HG03432 (cell line): Measurements from ENCODE around the gene ARHGAP6.
A peak's percentile ranks its signal among the peaks of the same experiment; 100 is the strongest.
"Not testable (repeated sequence)": the region's sequence is repeated elsewhere in the genome, so short reads cannot be mapped to it uniquely, and the experiment has no call there.

Experiments
- ATAC-seq: cut with Tn5 transposase; IDR thresholded peaks from one replicate; pipeline ENCODE4 v1.9.1; 2021; ENCODE audit warnings: mild to moderate bottlenecking, moderate library complexity; ENCODE audit not compliant: unreplicated experiment

ARHGAP6 gene

DNA sequence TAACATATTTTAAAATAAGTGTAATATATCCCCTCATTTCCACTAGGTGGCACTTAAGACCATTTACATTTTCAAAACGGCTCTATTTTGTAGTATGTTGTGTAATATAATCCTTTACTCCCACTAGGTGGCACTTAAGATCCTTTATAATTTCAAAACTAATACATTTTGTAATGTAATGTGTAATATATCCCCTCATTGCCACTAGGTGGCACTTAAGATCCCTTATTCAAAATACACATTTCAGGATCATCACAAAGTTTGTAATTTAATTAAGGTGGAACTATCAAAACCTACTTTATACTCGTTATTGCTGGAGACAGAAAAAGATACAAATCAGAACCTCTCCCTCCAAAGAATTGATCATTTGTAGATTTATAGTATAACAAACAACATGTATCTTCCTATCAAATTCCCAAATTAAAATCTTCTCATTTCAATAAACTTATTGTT lies 132.5 kb downstream of the ARHGAP6 start:
- peak; percentile 83 for ATAC-seq

DNA sequence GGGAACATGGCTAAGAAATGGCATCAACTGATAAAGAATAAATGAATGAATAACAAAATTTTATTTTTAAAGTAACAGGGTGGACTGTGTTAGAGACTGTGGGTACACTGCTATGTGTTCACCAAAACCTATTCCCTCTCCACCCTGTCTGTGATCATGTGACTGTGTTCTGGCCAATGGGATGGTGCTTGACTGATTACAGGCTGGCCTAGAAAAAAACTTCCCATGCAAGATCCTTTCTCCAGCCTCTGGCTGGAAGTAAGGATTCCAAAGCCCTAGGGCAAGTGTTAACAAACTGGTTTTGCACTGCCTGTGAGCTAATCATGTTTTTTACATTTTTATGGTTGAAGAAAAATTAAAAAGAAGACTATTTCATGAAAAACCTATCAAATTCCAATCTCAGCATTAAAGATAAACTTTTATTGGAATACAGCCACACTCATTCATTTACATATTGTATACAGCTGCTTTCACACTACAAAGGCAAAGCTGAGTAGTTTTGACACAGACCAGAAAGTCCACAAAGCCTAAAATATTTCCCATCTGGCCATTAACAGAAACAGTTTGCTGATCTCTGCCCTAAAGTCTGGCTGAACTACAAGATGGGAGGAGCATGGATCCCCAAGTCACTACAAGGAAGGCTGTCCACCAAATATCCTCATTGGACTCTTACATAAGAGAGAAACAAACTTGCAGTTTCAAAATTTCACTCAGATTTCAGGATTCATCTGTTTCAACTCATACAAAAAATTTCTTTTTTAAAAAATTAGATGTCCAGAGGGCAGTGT lies 133.2 kb downstream of the ARHGAP6 start:
- ATAC-seq = no peak

DNA sequence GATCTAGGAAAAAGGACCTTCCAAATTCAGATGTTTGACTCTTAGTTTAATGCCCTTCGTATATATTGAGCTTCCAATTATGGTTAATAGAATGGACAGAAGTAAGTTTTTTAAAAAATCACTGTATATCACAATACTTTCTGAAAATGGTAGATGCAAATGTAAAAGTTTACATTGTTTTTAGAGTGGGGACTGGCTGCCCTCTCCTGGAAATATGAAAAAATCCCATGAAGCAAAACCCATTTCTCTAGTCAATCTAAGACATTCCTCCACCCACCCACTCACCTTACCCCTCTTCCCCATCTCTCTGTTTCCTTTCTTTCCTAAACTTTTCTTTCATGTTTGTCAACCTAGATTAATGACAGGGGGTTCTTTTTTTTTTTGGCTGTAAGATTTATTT lies 134.5 kb downstream of the ARHGAP6 start:
- ATAC-seq = no peak

DNA sequence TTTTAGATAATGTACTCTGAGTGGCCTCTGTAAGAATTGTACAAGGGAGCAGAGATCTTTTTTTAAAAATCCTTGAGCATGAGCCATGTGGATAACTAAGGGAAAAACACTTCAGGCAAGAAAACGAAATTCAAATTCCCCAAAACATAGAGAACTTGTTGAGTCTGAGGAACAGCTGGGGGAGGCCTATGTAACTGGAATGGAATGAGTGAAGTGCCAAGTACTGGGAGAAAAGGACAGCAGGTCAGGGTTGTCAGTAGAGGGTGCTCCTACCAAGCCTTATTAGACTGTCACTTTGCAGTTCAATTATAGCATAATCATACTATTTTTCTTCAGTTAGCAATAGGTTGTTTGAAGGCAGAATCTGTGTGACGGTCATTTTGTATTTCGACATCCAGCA lies 135.1 kb downstream of the ARHGAP6 start:
- ATAC-seq = no peak

DNA sequence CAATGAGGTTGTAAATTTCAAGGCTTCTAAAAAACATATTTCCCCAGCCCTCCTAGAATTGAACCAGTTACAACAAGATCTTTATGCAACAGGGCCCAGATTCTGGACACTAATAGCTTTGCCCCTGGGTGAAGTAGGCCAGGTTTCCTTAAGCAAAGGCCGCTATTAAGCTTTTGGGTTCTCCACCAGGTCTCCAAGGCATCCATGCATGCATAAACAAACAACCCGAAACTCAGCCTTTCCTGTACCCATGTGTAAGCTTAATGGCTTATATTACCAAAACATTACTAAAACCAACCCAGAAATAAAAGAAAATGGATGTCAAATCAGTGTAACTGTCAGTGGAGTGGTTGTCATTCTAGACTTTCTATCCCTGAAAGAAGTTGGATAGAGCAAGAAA lies 137.1 kb downstream of the ARHGAP6 start:
- ATAC-seq = peak; percentile 41

DNA sequence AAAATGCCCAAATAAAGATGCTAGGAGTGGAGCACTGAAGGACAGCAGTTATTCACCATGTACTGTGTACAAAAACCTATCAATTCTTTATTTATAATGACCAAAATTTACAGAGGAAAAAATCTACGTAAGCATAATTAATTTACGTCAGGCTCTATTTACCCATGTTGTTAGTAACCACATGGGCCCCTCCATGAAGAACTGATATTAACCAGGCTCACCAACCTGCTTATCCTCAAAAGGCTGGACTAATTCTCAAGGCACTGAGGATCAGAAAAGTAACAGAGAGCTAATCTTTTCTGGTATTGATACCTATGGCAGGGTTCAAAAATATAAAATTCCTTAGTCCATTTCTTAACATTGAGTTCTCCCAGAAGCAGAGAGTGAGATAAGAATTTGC lies 140.0 kb downstream of the ARHGAP6 start:
- no peak for ATAC-seq

DNA sequence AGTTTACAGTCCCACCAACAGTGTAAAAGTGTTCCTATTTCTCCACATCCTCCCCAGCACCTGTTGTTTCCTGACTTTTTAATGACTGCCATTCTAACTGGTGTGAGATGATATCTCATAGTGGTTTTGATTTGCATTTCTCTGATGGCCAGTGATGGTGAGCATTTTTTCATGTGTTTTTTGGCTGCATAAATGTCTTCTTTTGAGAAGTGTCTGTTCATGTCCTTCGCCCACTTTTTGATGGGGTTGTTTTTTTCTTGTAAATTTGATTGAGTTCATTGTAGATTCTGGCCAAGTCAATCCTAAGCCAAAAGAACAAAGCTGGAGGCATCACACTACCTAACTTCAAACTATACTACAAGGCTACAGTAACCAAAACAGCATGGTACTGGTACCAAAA lies 146.5 kb downstream of the ARHGAP6 start:
- not testable (repeated sequence) for ATAC-seq

DNA sequence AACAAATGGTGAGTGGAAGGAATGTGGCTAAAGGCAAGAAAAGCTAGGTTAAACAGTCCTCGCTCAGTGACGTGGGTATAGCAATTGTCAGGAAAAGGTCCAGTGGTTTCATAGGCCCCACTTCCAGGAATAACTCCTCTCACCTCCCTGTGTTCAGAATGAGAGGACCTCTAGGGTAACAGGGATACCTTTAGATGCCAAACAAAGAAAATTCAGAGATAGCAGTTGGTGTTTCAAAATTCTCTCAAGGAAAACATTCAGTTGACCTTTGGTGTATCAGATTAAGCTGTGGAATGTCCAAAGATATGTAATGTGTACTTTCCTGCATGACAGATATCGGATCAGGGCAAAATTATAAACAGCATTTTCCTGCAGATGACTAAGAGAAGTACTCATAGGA lies 155.9 kb downstream of the ARHGAP6 start:
- no peak for ATAC-seq

DNA sequence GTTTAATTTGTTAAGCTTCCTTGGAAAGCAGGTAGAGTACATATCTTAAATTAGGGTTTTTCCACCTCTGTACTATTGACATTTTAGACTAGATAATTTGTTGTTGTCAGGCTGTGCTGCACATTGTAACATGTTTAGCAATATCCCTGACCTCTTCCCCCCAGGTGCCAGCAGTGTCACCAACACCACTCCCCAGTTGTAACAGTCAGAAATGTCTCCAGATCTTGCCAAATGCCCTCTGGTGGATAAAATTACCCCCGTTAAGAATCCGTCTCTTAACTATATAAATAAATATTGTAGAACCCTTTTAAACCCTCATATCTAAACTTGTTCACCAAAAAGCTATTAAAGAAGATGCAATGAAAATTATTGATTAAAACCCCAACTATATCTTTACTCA lies 161.5 kb downstream of the ARHGAP6 start:
- ATAC-seq = no peak

DNA sequence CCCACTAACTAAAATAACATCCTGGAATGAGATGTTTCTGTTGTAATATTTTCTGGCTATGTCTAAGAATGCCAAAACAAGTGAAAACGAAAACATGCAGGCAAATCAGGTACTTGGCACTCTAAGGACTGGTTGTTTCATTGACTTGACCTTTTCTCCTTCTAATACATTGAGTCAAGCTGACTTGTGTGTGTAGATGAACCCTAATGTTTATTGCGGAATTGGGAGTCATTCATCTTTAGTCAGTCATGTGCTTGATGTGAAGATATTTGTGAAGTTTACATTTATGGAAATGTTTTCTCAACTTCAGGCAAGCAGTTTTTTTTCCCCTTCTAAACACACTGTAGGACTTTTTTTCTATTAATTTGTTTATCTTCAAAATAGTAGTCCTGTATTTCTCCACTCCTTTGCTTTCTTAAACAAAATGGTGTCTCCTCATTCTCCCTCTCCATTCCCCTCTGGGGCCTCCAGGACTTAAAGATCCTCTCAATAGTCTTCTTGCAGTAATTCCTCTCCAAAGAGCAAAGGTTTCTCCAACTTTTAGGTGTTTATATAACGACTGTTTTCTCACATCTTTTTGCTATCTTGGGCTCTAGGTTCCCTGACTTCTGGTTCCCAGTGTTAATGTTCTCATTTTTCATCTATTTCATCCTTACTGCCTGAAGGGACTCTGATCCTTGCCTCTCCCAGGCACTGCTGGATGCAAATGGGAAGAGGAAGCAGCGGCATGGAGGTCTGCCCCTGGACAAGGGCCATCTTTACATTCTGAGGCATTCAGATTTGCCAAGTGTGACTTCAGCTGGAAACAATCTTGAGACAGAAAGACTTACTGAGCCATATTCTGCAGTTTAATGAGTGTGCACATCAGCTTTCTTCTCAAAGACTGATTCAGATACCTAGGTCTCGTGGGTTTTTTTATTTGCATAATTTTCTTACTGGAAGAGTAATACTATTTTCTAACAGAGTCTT lies 166.4 kb downstream of the ARHGAP6 start:
- no peak for ATAC-seq

DNA sequence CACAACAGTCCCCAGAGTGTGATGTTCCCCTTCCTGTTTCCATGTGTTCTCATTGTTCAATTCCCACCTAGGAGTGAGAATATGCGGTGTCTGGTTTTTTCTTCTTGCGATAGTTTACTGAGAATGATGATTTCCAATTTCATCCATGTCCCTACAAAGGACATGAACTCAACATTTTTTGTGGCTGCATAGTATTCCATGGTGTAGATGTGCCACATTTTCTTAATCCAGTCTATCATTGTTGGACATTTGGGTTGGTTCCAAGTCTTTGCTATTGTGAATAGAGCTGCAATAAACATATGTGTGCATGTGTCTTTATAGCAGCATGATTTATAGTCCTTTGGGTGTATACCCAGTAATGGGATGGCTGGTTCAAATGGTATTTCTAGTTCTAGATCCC lies 174.3 kb downstream of the ARHGAP6 start:
- ATAC-seq = not testable (repeated sequence)

DNA sequence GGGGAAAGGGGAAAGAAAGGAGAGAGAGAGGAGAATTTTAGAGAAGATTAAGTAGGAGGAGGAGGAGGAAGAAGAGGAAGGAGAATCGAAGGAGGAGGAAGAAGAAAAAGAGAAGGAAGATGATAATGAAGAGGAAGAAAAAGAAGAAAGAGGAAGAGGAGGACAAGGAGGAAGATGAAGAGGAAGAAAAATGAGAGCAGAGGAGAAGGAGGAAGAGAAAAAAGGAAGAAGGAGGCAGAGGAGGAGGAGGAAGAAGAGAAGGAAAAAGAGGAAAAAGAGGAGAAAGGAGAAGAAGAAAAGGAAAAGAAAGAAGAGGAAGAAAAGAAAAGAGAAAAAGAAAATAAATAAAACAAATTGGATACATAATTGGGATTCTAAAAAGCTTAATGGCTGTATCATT lies 181.4 kb downstream of the ARHGAP6 start:
- ATAC-seq = no peak

DNA sequence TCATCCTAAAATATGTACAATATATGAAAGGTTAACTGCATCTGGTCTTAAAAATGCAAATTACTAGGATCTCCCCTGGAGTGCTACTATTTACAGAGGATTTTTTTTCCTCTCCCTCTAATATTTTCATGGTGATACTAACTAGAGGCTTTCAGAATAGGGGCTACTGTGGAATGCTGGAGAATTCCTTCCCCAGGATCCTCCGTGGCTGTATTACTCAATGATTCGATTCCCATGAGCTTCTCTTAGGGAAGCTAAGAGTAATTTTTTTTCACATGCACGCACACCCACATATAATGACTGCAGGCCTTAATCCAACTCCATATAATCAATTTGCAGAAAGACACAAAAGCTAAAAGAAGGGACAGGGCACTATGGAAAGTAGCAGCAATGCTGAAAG lies 184.7 kb downstream of the ARHGAP6 start:
- no peak for ATAC-seq

DNA sequence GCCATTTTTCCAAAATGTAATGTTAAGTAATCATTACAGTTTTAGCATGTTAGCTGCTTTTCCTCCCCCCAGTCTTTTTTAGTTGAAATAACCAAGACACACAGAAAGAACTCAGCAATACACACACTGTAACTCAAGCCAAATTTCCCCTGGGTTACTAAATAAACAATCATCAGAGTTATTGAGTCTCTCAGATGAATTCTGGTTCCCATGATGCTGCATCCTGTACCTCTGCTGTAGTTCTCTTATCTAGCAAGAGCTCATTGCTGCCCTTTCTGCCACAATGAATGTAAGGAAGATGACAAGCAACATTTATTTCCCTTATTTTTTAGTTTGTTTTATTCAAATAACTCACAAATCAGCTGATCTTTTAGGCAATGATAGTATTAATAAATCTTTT lies 185.1 kb downstream of the ARHGAP6 start:
- no peak for ATAC-seq

DNA sequence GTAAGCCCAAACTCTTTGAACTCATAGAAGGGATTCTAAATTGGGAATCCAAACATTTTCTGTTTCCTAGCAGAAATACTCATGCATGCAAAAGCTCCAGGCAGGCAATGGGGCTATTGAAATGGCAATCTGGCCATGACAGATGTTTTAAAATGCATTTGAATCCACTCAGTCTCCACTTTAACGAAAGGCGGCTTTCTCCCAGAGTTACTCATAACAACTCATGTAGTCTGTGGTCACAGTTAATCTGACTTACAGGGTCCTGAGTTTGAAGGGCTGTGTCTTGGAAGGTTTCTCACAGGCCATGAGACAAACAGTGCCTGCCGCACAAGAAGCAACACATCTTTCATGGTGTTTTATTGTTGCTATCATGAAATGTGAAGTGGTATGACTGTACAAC lies 186.8 kb downstream of the ARHGAP6 start:
- ATAC-seq = no peak

DNA sequence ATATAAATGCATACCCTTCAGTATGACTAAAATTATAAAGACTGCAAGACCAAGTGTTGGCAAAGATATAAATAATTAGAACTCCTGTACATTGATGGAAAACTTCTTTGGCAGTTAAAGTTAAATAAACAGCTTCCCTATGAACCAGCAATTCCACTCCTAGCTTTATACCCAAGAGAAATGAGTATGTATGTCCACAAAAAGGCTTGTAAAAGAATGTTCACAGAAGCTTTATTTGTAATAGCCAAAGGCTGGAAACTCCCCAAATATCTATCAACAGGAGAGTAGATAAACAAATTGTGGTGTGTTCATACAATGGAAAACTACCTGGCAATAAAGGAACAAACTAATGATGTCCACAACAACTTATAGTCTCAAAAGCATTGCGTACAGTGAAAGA lies 187.7 kb downstream of the ARHGAP6 start:
- ATAC-seq = no peak

DNA sequence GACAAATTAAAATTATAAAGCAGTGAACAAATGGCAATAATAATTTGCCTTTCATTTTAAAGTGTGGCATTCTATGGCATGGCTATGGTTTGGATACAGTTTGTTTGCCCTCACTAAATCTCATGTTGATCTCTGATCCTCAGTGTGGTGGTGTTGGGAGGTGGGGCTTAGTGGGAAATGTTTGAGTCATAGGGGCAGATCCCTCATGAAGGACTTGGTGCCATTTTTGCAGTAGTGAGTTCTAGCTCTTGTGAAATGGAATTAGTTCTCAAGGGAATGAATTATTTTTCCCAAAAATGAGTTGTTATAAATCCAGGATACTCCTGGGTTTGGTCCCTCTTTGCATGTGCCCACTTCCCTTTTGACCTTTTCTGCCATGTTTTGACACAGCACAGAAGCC lies 191.1 kb downstream of the ARHGAP6 start:
- ATAC-seq = no peak

DNA sequence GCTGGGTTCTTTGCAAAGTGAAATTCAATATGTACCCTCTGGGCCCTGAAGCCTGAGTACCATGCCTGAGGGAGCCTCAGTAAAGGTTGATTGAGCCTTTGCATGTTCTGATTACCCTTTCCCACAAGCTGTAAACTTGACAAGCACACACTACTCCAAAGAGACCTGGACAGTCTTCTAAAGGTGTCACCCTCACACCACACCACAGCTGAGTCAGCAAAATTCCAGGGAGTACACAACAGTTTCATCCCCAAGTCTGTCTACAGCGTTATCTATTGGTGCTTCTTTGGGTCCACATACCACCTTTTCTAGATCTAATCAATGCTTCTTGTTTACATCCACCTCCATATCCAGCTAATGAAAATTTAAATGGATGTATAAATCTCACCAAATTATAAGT lies 191.7 kb downstream of the ARHGAP6 start:
- no peak for ATAC-seq

DNA sequence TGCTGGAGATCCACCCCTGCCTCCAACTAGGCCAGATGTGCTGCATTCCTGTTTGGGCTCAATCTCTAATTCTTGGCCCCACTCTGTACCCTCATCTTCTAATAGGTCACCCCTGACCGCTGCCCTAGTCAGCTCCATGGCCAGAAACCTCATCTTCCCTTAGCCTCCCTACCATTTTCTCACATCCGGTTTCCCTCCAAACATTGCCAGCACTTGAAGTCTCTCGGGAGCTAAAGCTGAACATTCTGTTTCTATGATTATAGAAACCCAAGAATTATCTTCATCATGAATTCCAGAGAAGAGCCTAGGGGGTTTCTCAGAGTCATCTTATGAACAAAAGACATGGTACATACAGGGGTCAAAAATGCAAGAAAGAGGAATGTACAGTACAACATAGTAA lies 192.8 kb downstream of the ARHGAP6 start:
- no peak for ATAC-seq

DNA sequence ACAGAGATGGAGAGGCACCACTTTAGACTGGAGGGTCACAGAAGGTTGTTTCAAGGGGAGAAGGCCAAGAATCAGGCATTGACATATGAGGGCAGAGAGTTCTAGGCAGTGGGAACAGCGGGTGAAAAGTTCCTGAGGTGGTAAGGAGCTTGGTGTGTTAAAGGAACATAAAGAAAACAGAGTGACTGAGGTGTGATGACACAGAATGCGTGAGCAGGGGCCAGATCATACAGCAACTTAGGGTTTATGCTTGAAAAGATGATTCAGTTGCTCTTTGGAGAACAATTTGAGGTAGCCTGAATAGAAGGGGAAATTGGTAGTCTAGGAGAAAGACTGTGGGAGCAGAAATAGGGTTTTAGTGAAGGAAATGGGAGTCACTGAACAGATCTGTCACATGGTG lies 193.3 kb downstream of the ARHGAP6 start:
- ATAC-seq = no peak

DNA sequence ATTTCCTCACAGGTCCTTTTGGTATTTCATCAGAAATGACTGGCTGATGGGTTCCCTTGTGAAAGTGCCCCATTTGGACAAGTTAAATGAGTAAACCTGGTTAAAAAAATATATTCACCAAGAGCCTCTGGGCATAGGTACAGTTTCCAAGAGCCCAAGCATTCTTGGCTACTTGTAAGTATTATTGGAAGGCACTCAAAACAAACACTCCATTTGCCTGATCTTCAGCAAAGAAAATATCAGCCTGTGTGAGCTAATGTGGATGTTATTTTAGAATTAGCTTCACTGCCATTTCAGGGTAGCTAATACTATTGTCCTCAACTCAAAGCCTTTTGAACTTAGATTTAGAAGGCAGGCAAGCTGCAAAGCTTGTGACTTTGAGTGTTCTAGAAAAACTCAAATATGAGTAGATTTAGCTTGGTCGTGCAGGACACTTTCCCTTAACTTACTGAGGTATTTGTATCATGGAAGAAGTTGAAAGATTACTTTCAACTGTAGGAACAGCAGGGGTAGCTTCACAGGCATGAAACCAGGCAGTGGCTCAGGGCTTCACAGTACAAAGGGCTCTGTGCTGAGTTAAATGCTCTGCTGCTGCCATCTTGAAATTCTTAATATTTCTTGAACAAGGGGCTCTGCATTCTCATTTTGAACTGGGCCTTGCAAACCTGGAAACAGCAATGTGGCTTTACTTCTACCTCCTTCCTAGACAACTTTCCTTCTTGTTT lies 195.3 kb downstream of the ARHGAP6 start:
- no peak for ATAC-seq
